ENCODE data around the gene SPATA13.

DNA sequence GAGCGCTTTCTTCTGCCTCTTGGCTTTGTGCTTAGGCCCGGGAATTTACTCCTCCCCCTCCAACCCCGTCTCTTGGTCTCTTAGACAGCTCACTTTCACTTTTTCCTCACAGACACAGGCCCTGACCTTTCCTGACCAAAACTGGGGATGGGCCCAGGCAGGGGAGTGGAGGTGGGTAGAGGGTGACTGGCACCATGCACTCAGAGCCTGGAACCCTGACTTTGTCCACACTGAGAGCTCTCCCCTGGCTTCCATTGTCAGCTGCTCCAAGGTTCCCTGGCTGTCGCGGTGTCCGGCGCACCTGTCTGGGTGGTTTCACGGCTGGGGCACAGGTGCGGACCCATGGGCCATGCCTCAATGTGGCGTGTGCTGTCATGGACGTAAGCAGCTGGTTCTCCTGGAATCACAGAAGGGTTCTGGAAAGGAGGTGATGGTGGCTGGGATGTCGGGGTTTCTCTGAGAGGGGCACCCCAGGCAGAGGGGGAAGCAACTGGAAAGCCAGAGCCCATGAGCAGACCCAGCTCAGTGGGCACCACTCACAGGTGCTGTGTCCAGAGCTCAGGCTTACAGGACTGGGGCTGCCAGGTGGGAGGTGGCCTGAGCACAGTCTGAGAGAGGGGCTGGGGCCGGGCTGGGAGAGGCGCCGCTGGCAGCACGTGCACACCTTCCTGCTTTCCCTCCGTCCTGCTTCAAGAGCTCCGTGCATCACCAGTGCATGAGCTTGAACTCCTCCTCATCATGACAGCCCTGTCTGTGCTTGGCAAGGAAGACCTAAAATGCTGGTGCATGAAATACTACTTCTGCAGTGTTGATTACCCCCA is 120.9 kb downstream of the SPATA13 start:
- TF ChIP-seq CTCF (tag by site-specific recombination; IDR thresholded peaks at IDR 0.05) (no peak), ZNF560 (tag by site-specific recombination; IDR thresholded peaks at IDR 0.05; ENCODE audit: borderline replicate concordance) (no peak), ZNF561 (tag by site-specific recombination; IDR thresholded peaks at IDR 0.05; ENCODE audit: borderline replicate concordance) (no peak), ZNF785 (tag by site-specific recombination; IDR thresholded peaks at IDR 0.05) (no peak), ZNF792 (tag by site-specific recombination; IDR thresholded peaks at IDR 0.05) (no peak), REPIN1 (tag by site-specific recombination; IDR thresholded peaks at IDR 0.05; ENCODE audit: low read depth) (no peak), ZNF121 (tag by site-specific recombination; IDR thresholded peaks at IDR 0.05) (no peak), ZNF394 (tag by site-specific recombination; IDR thresholded peaks at IDR 0.05; ENCODE audit: borderline replicate concordance) (no peak), ZNF544 (tag by site-specific recombination; IDR thresholded peaks at IDR 0.05) (no peak)

Measured in HEK293 (cell line).